Karpas-422 (cell line): ENCODE results near the gene FANK1. TPM values are rescaled to one million over a fixed set of nuclear protein-coding genes. Genes with fewer than 3 reads are reported as not detected.
"Not testable (repeated sequence)": the region's sequence is repeated elsewhere in the genome, so short reads cannot be mapped to it uniquely, and the experiment has no call there.

Experiments
- DNase-seq: peaks from one replicate; pipeline ENCODE4 v3.0.0-alpha.2; 2015
- H2AFZ ChIP-seq: fragments of 200-600 bp; sonication (generic); 2 replicates; pipeline ENCODE4 v1.6.1; 2014; ENCODE audit warnings: antibody characterized with exemption, low read length, mixed read lengths
- H3K27ac ChIP-seq: fragments of 200-600 bp; sonication (generic); 2 replicates; pipeline ENCODE4 v1.5.1; 2014; ENCODE audit warnings: mild to moderate bottlenecking, low read length, moderate library complexity
- H3K27me3 ChIP-seq: fragments of 200-600 bp; sonication (generic); 2 replicates; pipeline ENCODE4 v1.6.1; 2014; ENCODE audit warnings: low read length, mixed read lengths
- H3K36me3 ChIP-seq: fragments of 200-600 bp; sonication (generic); 2 replicates; pipeline ENCODE4 v1.6.1; 2014; ENCODE audit warnings: low read length, mixed read lengths; ENCODE audit not compliant: insufficient read depth
- H3K4me1 ChIP-seq: fragments of 200-600 bp; sonication (generic); 2 replicates; pipeline ENCODE4 v1.6.1; 2014; ENCODE audit warnings: mild to moderate bottlenecking, low read length, mixed read lengths
- H3K4me2 ChIP-seq: fragments of 200-600 bp; sonication (generic); 2 replicates; pipeline ENCODE4 v1.6.1; 2014; ENCODE audit warnings: low read length, low read depth, mild to moderate bottlenecking; ENCODE audit not compliant: poor library complexity, severe bottlenecking
- H3K4me3 ChIP-seq: fragments of 200-600 bp; sonication (generic); 2 replicates; pipeline ENCODE4 v1.5.1; 2014; ENCODE audit warnings: mild to moderate bottlenecking, antibody characterized with exemption, low read length, mixed read lengths
- H3K79me2 ChIP-seq: fragments of 200-600 bp; sonication (generic); 2 replicates; pipeline ENCODE4 v1.6.1; 2014; ENCODE audit warnings: mild to moderate bottlenecking, low read length, mixed read lengths
- H3K9ac ChIP-seq: fragments of 200-600 bp; sonication (generic); 2 replicates; pipeline ENCODE4 v1.6.0; 2014; ENCODE audit warnings: low read length
- H3K9me2 ChIP-seq: fragments of 200-600 bp; sonication (generic), shearing (Covaris generic); replicated peaks from 2 replicates; pipeline ENCODE4 v1.6.0; 2014; ENCODE audit warnings: mild to moderate bottlenecking, low read length, moderate library complexity; ENCODE audit not compliant: insufficient read depth
- H3K9me3 ChIP-seq: fragments of 300-700, 200-600 bp; sonication (generic); 2 replicates; pipeline ENCODE4 v1.6.1; 2014; ENCODE audit warnings: low read length, mixed read lengths
- H4K20me1 ChIP-seq: fragments of 200-600 bp; sonication (generic); 2 replicates; pipeline ENCODE4 v1.6.1; 2014; ENCODE audit warnings: mild to moderate bottlenecking, antibody characterized with exemption, low read length, low read depth; ENCODE audit not compliant: insufficient read depth
- total RNA-seq: library from RNA; depleted of rRNA; stranded (reverse); fragments of >200 nt; shearing (Covaris generic); gene quantifications from 2 replicates; pipeline ENCODE4 v1.2.3, GENCODE V29; 2014; ENCODE audit warnings: low replicate concordance

Gene FANK1
- total RNA-seq, 1 experiment from 2014 or later: not detected

GRCh38 chr10:126046831-126047230 is 150.5 kb downstream of the FANK1 start:
- H3K9me3 ChIP-seq: no peaks in the 10 kb centered on the region
- H3K36me3 ChIP-seq: no peaks in the 10 kb centered on the region
- H2AFZ ChIP-seq: no peak overlapping the region
- H3K79me2 ChIP-seq: no peaks in the 10 kb centered on the region
- no peak overlapping the region for H3K9ac ChIP-seq
- no peak overlapping the region for H3K4me3 ChIP-seq
- H3K4me2 ChIP-seq: no peak overlapping the region
- no peaks in the 10 kb centered on the region for H4K20me1 ChIP-seq
- DNase-seq: no peak
- peaks cover 9% of the 10 kb centered on the region for H3K4me1 ChIP-seq
- H3K9me2 ChIP-seq: no peaks in the 10 kb centered on the region
- no peak overlapping the region for H3K27ac ChIP-seq
- H3K27me3 ChIP-seq: no peaks in the 10 kb centered on the region

GRCh38 chr10:126047749-126048148 is 151.4 kb downstream of the FANK1 start:
- H2AFZ ChIP-seq, H3K9me3 ChIP-seq, H3K27me3 ChIP-seq, H3K36me3 ChIP-seq, H3K79me2 ChIP-seq, H3K4me3 ChIP-seq, H3K27ac ChIP-seq, H3K4me2 ChIP-seq, H3K9ac ChIP-seq, H3K9me2 ChIP-seq, DNase-seq, H4K20me1 ChIP-seq, H3K4me1 ChIP-seq: not testable (repeated sequence)

- Histone ChIP-seq H3K4me1 (no peaks in the 10 kb centered on the region), H3K4me2 (no peak overlapping the region), H3K79me2 (no peaks in the 10 kb centered on the region), H3K9me2 (no peaks in the 10 kb centered on the region), H3K9me3 (no peaks in the 10 kb centered on the region), H2AFZ (no peak overlapping the region), H3K27ac (no peak overlapping the region), H4K20me1 (no peaks in the 10 kb centered on the region), H3K27me3 (no peaks in the 10 kb centered on the region), H3K36me3 (no peaks in the 10 kb centered on the region), H3K4me3 (no peak overlapping the region), H3K9ac (no peak overlapping the region)
- no peak for DNase-seq
Observed at GRCh38 chr10:126049759-126050700, 153.7 kb downstream of the FANK1 start.

- Histone ChIP-seq H3K4me1 (no peaks in the 10 kb centered on the region), H3K4me3 (no peak overlapping the region), H3K9ac (no peak overlapping the region), H3K27me3 (no peaks in the 10 kb centered on the region), H4K20me1 (no peaks in the 10 kb centered on the region), H2AFZ (no peak overlapping the region), H3K9me3 (no peaks in the 10 kb centered on the region), H3K27ac (no peak overlapping the region), H3K9me2 (no peaks in the 10 kb centered on the region), H3K4me2 (no peak overlapping the region), H3K36me3 (no peaks in the 10 kb centered on the region), H3K79me2 (no peaks in the 10 kb centered on the region)
- DNase-seq: no peak
Observed at GRCh38 chr10:126052171-126052570, 155.8 kb downstream of the FANK1 start.

- no peaks in the 10 kb centered on the region for H3K9me2 ChIP-seq
- no peak overlapping the region for H3K9ac ChIP-seq
- no peaks in the 10 kb centered on the region for H3K27me3 ChIP-seq
- no peak for DNase-seq
- H4K20me1 ChIP-seq: no peaks in the 10 kb centered on the region
- no peak overlapping the region for H2AFZ ChIP-seq
- H3K9me3 ChIP-seq: no peaks in the 10 kb centered on the region
- peaks cover 9% of the 10 kb centered on the region for H3K4me1 ChIP-seq
- H3K4me3 ChIP-seq: no peak overlapping the region
- no peaks in the 10 kb centered on the region for H3K79me2 ChIP-seq
- H3K27ac ChIP-seq: no peak overlapping the region
- H3K4me2 ChIP-seq: no peak overlapping the region
- H3K36me3 ChIP-seq: no peaks in the 10 kb centered on the region
Observed at GRCh38 chr10:126054191-126054590, 157.8 kb downstream of the FANK1 start.

GRCh38 chr10:126057494-126057893 is 161.1 kb downstream of the FANK1 start:
- Histone ChIP-seq H3K9me3 (no peaks in the 10 kb centered on the region), H3K4me2 (no peak overlapping the region), H3K27me3 (no peaks in the 10 kb centered on the region), H3K9me2 (no peaks in the 10 kb centered on the region), H3K27ac (no peak overlapping the region), H3K4me1 (peaks cover 12% of the 10 kb centered on the region), H3K36me3 (no peaks in the 10 kb centered on the region), H3K9ac (no peak overlapping the region), H3K4me3 (no peak overlapping the region), H4K20me1 (no peaks in the 10 kb centered on the region), H2AFZ (no peak overlapping the region), H3K79me2 (no peaks in the 10 kb centered on the region)
- DNase-seq: no peak

- Histone ChIP-seq H3K4me1 (peaks cover 12% of the 10 kb centered on the region), H3K4me2 (no peak overlapping the region), H3K79me2 (no peaks in the 10 kb centered on the region), H3K9ac (no peak overlapping the region), H3K27ac (no peak overlapping the region), H3K36me3 (no peaks in the 10 kb centered on the region), H2AFZ (no peak overlapping the region), H3K9me3 (no peaks in the 10 kb centered on the region), H4K20me1 (no peaks in the 10 kb centered on the region), H3K27me3 (no peaks in the 10 kb centered on the region), H3K4me3 (no peak overlapping the region), H3K9me2 (no peaks in the 10 kb centered on the region)
- no peak for DNase-seq
Observed at GRCh38 chr10:126058104-126058503, 161.7 kb downstream of the FANK1 start.

- Histone ChIP-seq H3K36me3 (no peaks in the 10 kb centered on the region), H3K9ac (no peak overlapping the region), H3K79me2 (no peaks in the 10 kb centered on the region), H3K27me3 (no peaks in the 10 kb centered on the region), H3K4me3 (no peak overlapping the region), H3K9me3 (no peaks in the 10 kb centered on the region), H3K9me2 (no peaks in the 10 kb centered on the region), H4K20me1 (no peaks in the 10 kb centered on the region), H3K4me1 (peaks cover 12% of the 10 kb centered on the region), H2AFZ (no peak overlapping the region), H3K27ac (no peak overlapping the region), H3K4me2 (peak overlapping the region; percentile 53)
- no peak for DNase-seq
Observed at GRCh38 chr10:126058507-126058906, 162.1 kb downstream of the FANK1 start.
